ENCODE measurements around the gene MLN. TPM values are rescaled to one million over a fixed set of nuclear protein-coding genes. Genes with fewer than 3 reads are reported as not detected.

The MLN gene
- total RNA-seq, 4 donors from 2014 or later = not detected

GRCh38 chr6:33850296-33850695 is 46.5 kb upstream of the MLN start:
- Histone ChIP-seq H3K27ac (no peak overlapping the region), H3K4me3 (no peak overlapping the region), H3K4me1 (no peaks in the 10 kb centered on the region), H3K27me3 (peaks cover 7% of the 10 kb centered on the region), H3K36me3 (no peaks in the 10 kb centered on the region), H3K9me3 (no peaks in the 10 kb centered on the region)
- intact Hi-C loops (cut with DNase I; ENCODE audit: low total_unique reads) (no loop called here), in situ Hi-C loops (cut with MboI; ENCODE audit: low pct_ligation_motif_present in 1 of 4, low pct_unique_long_range_greater_than_20kb in 1 of 4, low sequenced_read_pairs in 3 of 4) (no loop called here)
- DNase-seq = no peak
- TF ChIP-seq CTCF (IDR thresholded peaks at IDR 0.05) = no peak
- TF ChIP-seq POLR2AphosphoS5 (IDR thresholded peaks at IDR 0.05) = no peak
- no peak for TF ChIP-seq POLR2A (IDR thresholded peaks at IDR 0.05)
- no peak for TF ChIP-seq EP300 (IDR thresholded peaks at IDR 0.05; ENCODE audit: low read depth)
- WGBS, 2 donors (ENCODE audit: low coverage in 1 of 2) = 84% methylated on average over 3 of the region's 3 CpGs; no CpG with 5 or more reads in 1 of the 2 donors

GRCh38 chr6:33849500-33850075 is 45.8 kb upstream of the MLN start:
- Histone ChIP-seq H3K27ac (no peak overlapping the region), H3K27me3 (peaks cover 5% of the 10 kb centered on the region), H3K4me3 (no peak overlapping the region), H3K36me3 (no peaks in the 10 kb centered on the region), H3K4me1 (no peaks in the 10 kb centered on the region), H3K9me3 (no peaks in the 10 kb centered on the region)
- TF ChIP-seq POLR2AphosphoS5 (IDR thresholded peaks at IDR 0.05) (no peak), POLR2A (IDR thresholded peaks at IDR 0.05) (no peak), CTCF (IDR thresholded peaks at IDR 0.05) (no peak), EP300 (IDR thresholded peaks at IDR 0.05; ENCODE audit: low read depth) (no peak)
- in situ Hi-C loops (cut with MboI; ENCODE audit: low pct_ligation_motif_present in 1 of 4, low pct_unique_long_range_greater_than_20kb in 1 of 4, low sequenced_read_pairs in 3 of 4) = no loop called here
- intact Hi-C loops (cut with DNase I; ENCODE audit: low total_unique reads) = no loop called here
- no peak for DNase-seq
- 80 to 94% methylated on average over 1 to 9 of the region's 9 CpGs for WGBS, 2 donors (ENCODE audit: low coverage in 1 of 2)

DNA sequence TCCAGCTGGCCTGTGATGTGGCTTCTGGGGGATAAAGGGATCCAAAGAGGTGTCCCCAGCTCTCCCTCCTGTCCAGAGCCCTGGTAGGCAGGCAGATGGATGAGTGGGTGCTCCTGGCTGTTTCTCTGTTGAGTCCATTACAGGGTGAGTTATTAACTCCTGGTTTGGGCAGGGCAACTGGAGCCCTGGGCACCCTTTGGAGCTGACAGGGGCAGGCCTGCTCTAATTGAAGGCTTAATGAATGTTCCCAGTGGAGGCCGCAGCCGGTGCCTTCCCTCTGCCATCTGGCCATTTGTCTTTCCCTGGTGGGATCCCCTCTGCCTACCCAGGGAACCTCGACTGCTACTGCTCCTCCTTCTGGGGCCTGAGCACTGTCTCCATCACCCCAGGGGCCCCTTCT is 44.7 kb upstream of the MLN start:
- Histone ChIP-seq H3K36me3 (no peaks in the 10 kb centered on the region), H3K9me3 (no peaks in the 10 kb centered on the region), H3K27me3 (no peaks in the 10 kb centered on the region), H3K4me3 (no peak overlapping the region), H3K4me1 (no peaks in the 10 kb centered on the region), H3K27ac (no peak overlapping the region)
- in situ Hi-C loops (cut with MboI; ENCODE audit: low pct_ligation_motif_present in 1 of 4, low pct_unique_long_range_greater_than_20kb in 1 of 4, low sequenced_read_pairs in 3 of 4) = no loop called here
- WGBS, 2 donors (ENCODE audit: low coverage in 1 of 2) = 60 to 89% methylated on average over 1 to 3 of the region's 3 CpGs
- DNase-seq = no peak
- TF ChIP-seq POLR2A (IDR thresholded peaks at IDR 0.05) = no peak
- TF ChIP-seq EP300 (IDR thresholded peaks at IDR 0.05; ENCODE audit: low read depth) = no peak
- no peak for TF ChIP-seq CTCF (IDR thresholded peaks at IDR 0.05)
- TF ChIP-seq POLR2AphosphoS5 (IDR thresholded peaks at IDR 0.05) = no peak
- intact Hi-C loops (cut with DNase I; ENCODE audit: low total_unique reads) = no loop called here

- Histone ChIP-seq H3K9me3 (no peaks in the 10 kb centered on the region), H3K36me3 (no peaks in the 10 kb centered on the region), H3K27ac (no peak overlapping the region), H3K27me3 (no peaks in the 10 kb centered on the region), H3K4me3 (no peak overlapping the region), H3K4me1 (no peaks in the 10 kb centered on the region)
- TF ChIP-seq POLR2AphosphoS5 (IDR thresholded peaks at IDR 0.05) (no peak), EP300 (IDR thresholded peaks at IDR 0.05; ENCODE audit: low read depth) (no peak), CTCF (IDR thresholded peaks at IDR 0.05) (no peak), POLR2A (IDR thresholded peaks at IDR 0.05) (no peak)
- DNase-seq = no peak
- 81% methylated on average over 1 of the region's 1 CpG; no CpG with 5 or more reads in 1 of the 2 donors for WGBS, 2 donors (ENCODE audit: low coverage in 1 of 2)
- in situ Hi-C loops (cut with MboI; ENCODE audit: low pct_ligation_motif_present in 1 of 4, low pct_unique_long_range_greater_than_20kb in 1 of 4, low sequenced_read_pairs in 3 of 4) (no loop called here), intact Hi-C loops (cut with DNase I; ENCODE audit: low total_unique reads) (no loop called here)
Observed at GRCh38 chr6:33847867-33848266, 44.1 kb upstream of the MLN start.

Data from transverse colon (tissue), 4 donors.